Measurements from ENCODE around the gene RAB3C.

RAB3C gene

DNA sequence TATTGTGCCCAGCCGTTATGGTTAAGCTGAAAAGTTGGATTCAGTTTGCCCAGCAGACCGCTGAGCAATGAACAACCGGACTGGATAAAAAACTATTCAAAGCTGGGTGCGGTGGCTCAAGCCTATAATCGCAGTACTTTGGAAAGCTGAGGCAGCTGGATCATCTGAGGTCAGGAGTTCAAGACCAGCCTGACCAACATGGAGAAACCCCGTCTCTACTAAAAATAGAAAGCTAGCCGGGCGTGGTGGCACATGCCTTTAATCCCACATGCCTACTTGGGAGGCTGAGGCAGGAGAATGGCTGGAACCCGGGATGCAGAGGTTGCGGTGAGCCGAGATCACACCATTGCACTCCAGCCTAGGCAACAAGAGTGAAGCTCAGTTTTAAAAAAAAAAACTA is 318.4 kb downstream of the RAB3C start:
- Histone ChIP-seq H3K9me3 (ENCODE audit: insufficient read depth, low read depth, low read length) (no peaks in the 10 kb centered on the region), H4K20me1 (ENCODE audit: insufficient read depth, low read length, poor library complexity, severe bottlenecking) (no peaks in the 10 kb centered on the region), H2AFZ (ENCODE audit: low read length) (no peak overlapping the region), H3K79me2 (ENCODE audit: insufficient read depth, low read length) (no peaks in the 10 kb centered on the region), H3K9me2 (replicated peaks; ENCODE audit: low read depth, low read length) (no peaks in the 10 kb centered on the region), H3K9ac (ENCODE audit: low read depth, low read length, poor library complexity, severe bottlenecking) (no peak overlapping the region), H3K4me1 (ENCODE audit: insufficient read depth, low read length, poor library complexity, severe bottlenecking) (no peaks in the 10 kb centered on the region), H3F3A (ENCODE audit: low read depth) (no peaks in the 10 kb centered on the region), H3K4me2 (ENCODE audit: low read depth, low read length, poor library complexity, severe bottlenecking) (no peak overlapping the region), H3K27me3 (ENCODE audit: insufficient read depth, low read length, poor library complexity, severe bottlenecking) (no peaks in the 10 kb centered on the region), H3K4me3 (ENCODE audit: low read length, poor library complexity, severe bottlenecking) (no peak overlapping the region), H3K36me3 (ENCODE audit: insufficient read depth, low read length) (no peaks in the 10 kb centered on the region)
- TF ChIP-seq, protein P1, sequence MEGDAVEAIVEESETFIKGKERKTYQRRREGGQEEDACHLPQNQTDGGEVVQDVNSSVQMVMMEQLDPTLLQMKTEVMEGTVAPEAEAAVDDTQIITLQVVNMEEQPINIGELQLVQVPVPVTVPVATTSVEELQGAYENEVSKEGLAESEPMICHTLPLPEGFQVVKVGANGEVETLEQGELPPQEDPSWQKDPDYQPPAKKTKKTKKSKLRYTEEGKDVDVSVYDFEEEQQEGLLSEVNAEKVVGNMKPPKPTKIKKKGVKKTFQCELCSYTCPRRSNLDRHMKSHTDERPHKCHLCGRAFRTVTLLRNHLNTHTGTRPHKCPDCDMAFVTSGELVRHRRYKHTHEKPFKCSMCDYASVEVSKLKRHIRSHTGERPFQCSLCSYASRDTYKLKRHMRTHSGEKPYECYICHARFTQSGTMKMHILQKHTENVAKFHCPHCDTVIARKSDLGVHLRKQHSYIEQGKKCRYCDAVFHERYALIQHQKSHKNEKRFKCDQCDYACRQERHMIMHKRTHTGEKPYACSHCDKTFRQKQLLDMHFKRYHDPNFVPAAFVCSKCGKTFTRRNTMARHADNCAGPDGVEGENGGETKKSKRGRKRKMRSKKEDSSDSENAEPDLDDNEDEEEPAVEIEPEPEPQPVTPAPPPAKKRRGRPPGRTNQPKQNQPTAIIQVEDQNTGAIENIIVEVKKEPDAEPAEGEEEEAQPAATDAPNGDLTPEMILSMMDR (conservative IDR thresholded peaks at IDR 0.05; ENCODE audit: low read length) = no peak
- no peak for TF ChIP-seq EZH2phosphoT487 (IDR thresholded peaks at IDR 0.05; ENCODE audit: borderline replicate concordance)

- Histone ChIP-seq H3K9me2 (replicated peaks; ENCODE audit: low read depth, low read length) (no peaks in the 10 kb centered on the region), H3K9ac (ENCODE audit: low read depth, low read length, poor library complexity, severe bottlenecking) (no peak overlapping the region), H3K27me3 (ENCODE audit: insufficient read depth, low read length, poor library complexity, severe bottlenecking) (no peaks in the 10 kb centered on the region), H3F3A (ENCODE audit: low read depth) (no peaks in the 10 kb centered on the region), H4K20me1 (ENCODE audit: insufficient read depth, low read length, poor library complexity, severe bottlenecking) (no peaks in the 10 kb centered on the region), H3K9me3 (ENCODE audit: insufficient read depth, low read depth, low read length) (no peaks in the 10 kb centered on the region), H3K4me2 (ENCODE audit: low read depth, low read length, poor library complexity, severe bottlenecking) (no peak overlapping the region), H3K36me3 (ENCODE audit: insufficient read depth, low read length) (no peaks in the 10 kb centered on the region), H3K4me1 (ENCODE audit: insufficient read depth, low read length, poor library complexity, severe bottlenecking) (no peaks in the 10 kb centered on the region), H3K79me2 (ENCODE audit: insufficient read depth, low read length) (no peaks in the 10 kb centered on the region), H3K4me3 (ENCODE audit: low read length, poor library complexity, severe bottlenecking) (no peak overlapping the region), H2AFZ (ENCODE audit: low read length) (no peak overlapping the region)
- no peak for TF ChIP-seq EZH2phosphoT487 (IDR thresholded peaks at IDR 0.05; ENCODE audit: borderline replicate concordance)
- TF ChIP-seq, protein P1 (conservative IDR thresholded peaks at IDR 0.05; ENCODE audit: low read length) = no peak
Measured at GRCh38 chr5:58902305-58902704, 319.4 kb downstream of the RAB3C start.

DNA sequence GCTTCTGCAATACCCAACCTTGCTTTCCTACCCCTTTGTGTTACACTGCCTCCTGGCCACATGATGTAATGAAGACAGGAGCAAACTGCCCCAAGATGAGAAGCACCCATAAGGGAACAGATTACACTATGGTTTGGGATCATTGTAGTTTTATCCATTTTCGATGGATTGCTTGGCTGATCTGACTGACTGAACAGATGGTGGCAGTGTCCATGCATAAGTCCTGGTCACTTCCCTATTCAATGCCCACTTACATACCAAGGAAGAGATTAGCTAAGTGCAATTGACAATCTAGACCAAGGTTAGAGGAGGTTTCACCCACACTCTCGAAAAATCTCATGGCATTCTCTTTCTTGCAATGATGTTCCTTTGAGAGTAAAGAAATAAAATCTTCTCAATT is 319.9 kb downstream of the RAB3C start:
- no peaks in the 10 kb centered on the region for H4K20me1 ChIP-seq (ENCODE audit: insufficient read depth, low read length, poor library complexity, severe bottlenecking)
- H3K9ac ChIP-seq (ENCODE audit: low read depth, low read length, poor library complexity, severe bottlenecking) = no peak overlapping the region
- H3K27me3 ChIP-seq (ENCODE audit: insufficient read depth, low read length, poor library complexity, severe bottlenecking) = no peaks in the 10 kb centered on the region
- TF ChIP-seq, protein P1 (conservative IDR thresholded peaks at IDR 0.05; ENCODE audit: low read length) = no peak
- no peak for TF ChIP-seq EZH2phosphoT487 (IDR thresholded peaks at IDR 0.05; ENCODE audit: borderline replicate concordance)
- H3K36me3 ChIP-seq (ENCODE audit: insufficient read depth, low read length) = no peaks in the 10 kb centered on the region
- no peak overlapping the region for H3K4me2 ChIP-seq (ENCODE audit: low read depth, low read length, poor library complexity, severe bottlenecking)
- no peaks in the 10 kb centered on the region for H3K9me3 ChIP-seq (ENCODE audit: insufficient read depth, low read depth, low read length)
- no peaks in the 10 kb centered on the region for H3K4me1 ChIP-seq (ENCODE audit: insufficient read depth, low read length, poor library complexity, severe bottlenecking)
- H2AFZ ChIP-seq (ENCODE audit: low read length) = no peak overlapping the region
- no peaks in the 10 kb centered on the region for H3F3A ChIP-seq (ENCODE audit: low read depth)
- H3K4me3 ChIP-seq (ENCODE audit: low read length, poor library complexity, severe bottlenecking) = no peak overlapping the region
- no peaks in the 10 kb centered on the region for H3K9me2 ChIP-seq (replicated peaks; ENCODE audit: low read depth, low read length)
- H3K79me2 ChIP-seq (ENCODE audit: insufficient read depth, low read length) = no peaks in the 10 kb centered on the region
